CD1c-positive myeloid dendritic cell (primary cell): ENCODE results near the gene INTS1.
"Not testable (repeated sequence)": the region's sequence is repeated elsewhere in the genome, so short reads cannot be mapped to it uniquely, and the experiment has no call there.

Experiments used
- DNase-seq: peaks from one replicate; pipeline ENCODE4 v3.0.0-alpha.2; 2016; ENCODE audit errors: extremely low spot score

INTS1 gene

GRCh38 chr7:1445341-1445740 is 58.8 kb downstream of the INTS1 start:
- no peak for DNase-seq

GRCh38 chr7:1444925-1445322 is 59.3 kb downstream of the INTS1 start:
- no peak for DNase-seq

GRCh38 chr7:1444214-1444924 is 59.8 kb downstream of the INTS1 start:
- DNase-seq: no peak

GRCh38 chr7:1443587-1444200 is 60.5 kb downstream of the INTS1 start:
- DNase-seq: not testable (repeated sequence)

- DNase-seq: no peak
Observed at GRCh38 chr7:1442355-1443124, 61.6 kb downstream of the INTS1 start.

GRCh38 chr7:1441615-1442354 is 62.4 kb downstream of the INTS1 start:
- DNase-seq: no peak

GRCh38 chr7:1440620-1441019 is 63.6 kb downstream of the INTS1 start:
- no peak for DNase-seq

- no peak for DNase-seq
Observed at GRCh38 chr7:1439373-1440363, 64.5 kb downstream of the INTS1 start.

GRCh38 chr7:1438821-1439220 is 65.4 kb downstream of the INTS1 start:
- no peak for DNase-seq

- DNase-seq: no peak
Observed at GRCh38 chr7:1438208-1438607, 66.0 kb downstream of the INTS1 start.

GRCh38 chr7:1437155-1437880 is 66.9 kb downstream of the INTS1 start:
- no peak for DNase-seq

GRCh38 chr7:1436608-1437007 is 67.6 kb downstream of the INTS1 start:
- DNase-seq: no peak

- no peak for DNase-seq
Observed at GRCh38 chr7:1434891-1435670, 69.1 kb downstream of the INTS1 start.

GRCh38 chr7:1434165-1434718 is 69.9 kb downstream of the INTS1 start:
- no peak for DNase-seq

GRCh38 chr7:1433128-1433920 is 70.9 kb downstream of the INTS1 start:
- no peak for DNase-seq

GRCh38 chr7:1432411-1433082 is 71.6 kb downstream of the INTS1 start:
- DNase-seq: peak; percentile 82

- no peak for DNase-seq
Observed at GRCh38 chr7:1431634-1432380, 72.4 kb downstream of the INTS1 start.
